IPS-15b (cell line): Measurements from ENCODE around the gene UFSP1.
"Not testable (repeated sequence)": the region's sequence is repeated elsewhere in the genome, so short reads cannot be mapped to it uniquely, and the experiment has no call there.

ENCODE experiments used
- H3K27me3 ChIP-seq: one replicate; pipeline ENCODE4 v1.6.1; 2013; ENCODE audit warnings: low read length; ENCODE audit not compliant: control insufficient read depth, insufficient read depth
- H3K36me3 ChIP-seq: one replicate; pipeline ENCODE4 v1.6.1; 2013; ENCODE audit warnings: low read length; ENCODE audit not compliant: control insufficient read depth, insufficient read depth
- H3K4me1 ChIP-seq: one replicate; pipeline ENCODE4 v1.6.1; 2013; ENCODE audit warnings: mild to moderate bottlenecking, low read length; ENCODE audit not compliant: control insufficient read depth, insufficient read depth
- H3K4me3 ChIP-seq: one replicate; pipeline ENCODE4 v1.5.1; 2013; ENCODE audit warnings: low read depth, low read length
- H3K9ac ChIP-seq: one replicate; pipeline ENCODE4 v1.6.1; 2013; ENCODE audit warnings: low read depth, mild to moderate bottlenecking, low read length
- H3K9me3 ChIP-seq: one replicate; pipeline ENCODE4 v1.6.1; 2013; ENCODE audit warnings: mild to moderate bottlenecking, low read length; ENCODE audit not compliant: control insufficient read depth, insufficient read depth

The UFSP1 gene

DNA sequence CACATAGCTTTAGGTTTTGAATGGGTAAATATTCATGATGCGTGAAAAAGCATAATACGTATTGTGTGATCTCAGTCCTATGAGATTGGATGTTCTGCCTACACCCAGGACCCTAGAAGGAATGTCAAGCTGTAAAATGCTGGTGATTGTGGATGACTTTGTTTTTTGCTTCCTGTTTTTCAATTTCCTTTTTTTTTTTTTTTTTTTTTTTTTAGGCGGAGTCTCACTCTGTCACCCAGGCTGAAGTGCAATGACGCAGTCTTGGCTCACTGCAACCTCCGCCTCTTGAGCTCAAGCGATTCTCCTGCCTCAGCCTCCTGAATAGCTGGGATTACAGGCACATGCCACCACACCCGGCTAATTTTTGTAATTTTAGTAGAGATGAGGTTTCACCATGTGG, 20.9 kb upstream of the UFSP1 start:
- not testable (repeated sequence) for H3K27me3 ChIP-seq, H3K36me3 ChIP-seq, H3K4me3 ChIP-seq, H3K9me3 ChIP-seq, H3K9ac ChIP-seq, H3K4me1 ChIP-seq

DNA sequence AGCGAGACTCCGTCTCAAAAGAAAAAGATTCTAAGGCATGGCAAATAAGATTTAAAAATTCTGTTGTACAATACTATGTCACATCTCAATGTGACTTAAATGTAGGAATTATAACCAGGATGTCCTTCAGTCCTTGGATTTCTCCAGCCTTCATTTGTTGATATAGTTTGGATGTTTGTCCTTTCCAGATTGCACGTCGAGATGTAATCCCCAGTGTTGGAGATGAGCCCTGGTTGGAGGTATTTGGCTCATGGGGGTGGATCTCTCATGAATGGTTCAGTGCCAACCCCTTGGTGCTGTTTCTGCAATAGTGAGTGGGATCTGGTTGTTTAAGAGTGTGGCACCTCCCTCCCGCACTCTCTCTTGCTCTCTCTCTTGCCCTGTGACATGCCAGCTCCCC, 19.0 kb upstream of the UFSP1 start:
- Histone ChIP-seq H3K27me3 (no peaks in the 10 kb centered on the region), H3K9me3 (no peaks in the 10 kb centered on the region), H3K4me3 (no peak overlapping the region), H3K4me1 (no peaks in the 10 kb centered on the region), H3K36me3 (no peaks in the 10 kb centered on the region), H3K9ac (no peak overlapping the region)

DNA sequence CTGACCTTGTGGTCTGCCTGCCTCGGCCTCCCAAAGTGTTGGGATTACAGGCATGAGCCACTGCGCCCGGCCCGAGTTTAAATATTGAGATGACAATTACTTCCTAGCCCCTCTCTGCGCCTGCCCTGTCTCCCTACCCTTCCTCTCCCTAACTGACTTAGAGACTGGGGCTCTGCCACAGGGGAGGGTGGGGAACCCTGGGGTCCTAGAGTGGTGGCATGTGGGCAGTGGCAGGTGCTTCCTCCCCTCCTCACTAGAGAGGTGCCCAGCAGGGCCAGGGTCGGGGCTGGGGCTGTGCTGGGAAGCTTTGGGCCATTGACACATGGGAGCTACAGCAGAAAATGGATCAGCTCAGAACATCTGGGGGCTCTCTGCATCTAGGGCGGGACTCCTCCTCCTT, 13.1 kb upstream of the UFSP1 start:
- no peaks in the 10 kb centered on the region for H3K4me1 ChIP-seq
- no peaks in the 10 kb centered on the region for H3K36me3 ChIP-seq
- peaks cover 3% of the 10 kb centered on the region for H3K27me3 ChIP-seq
- no peak overlapping the region for H3K9ac ChIP-seq
- no peak overlapping the region for H3K4me3 ChIP-seq
- no peaks in the 10 kb centered on the region for H3K9me3 ChIP-seq

GRCh38 chr7:100901921-100902332, 12.4 kb upstream of the UFSP1 start:
- Histone ChIP-seq H3K4me1 (no peaks in the 10 kb centered on the region), H3K9ac (no peak overlapping the region), H3K36me3 (no peaks in the 10 kb centered on the region), H3K9me3 (no peaks in the 10 kb centered on the region), H3K4me3 (no peak overlapping the region), H3K27me3 (peaks cover 3% of the 10 kb centered on the region)

GRCh38 chr7:100900978-100901377, 11.5 kb upstream of the UFSP1 start:
- Histone ChIP-seq H3K27me3 (peaks cover 9% of the 10 kb centered on the region), H3K9ac (no peak overlapping the region), H3K9me3 (no peaks in the 10 kb centered on the region), H3K4me1 (peaks cover 4% of the 10 kb centered on the region), H3K4me3 (no peak overlapping the region), H3K36me3 (no peaks in the 10 kb centered on the region)

DNA sequence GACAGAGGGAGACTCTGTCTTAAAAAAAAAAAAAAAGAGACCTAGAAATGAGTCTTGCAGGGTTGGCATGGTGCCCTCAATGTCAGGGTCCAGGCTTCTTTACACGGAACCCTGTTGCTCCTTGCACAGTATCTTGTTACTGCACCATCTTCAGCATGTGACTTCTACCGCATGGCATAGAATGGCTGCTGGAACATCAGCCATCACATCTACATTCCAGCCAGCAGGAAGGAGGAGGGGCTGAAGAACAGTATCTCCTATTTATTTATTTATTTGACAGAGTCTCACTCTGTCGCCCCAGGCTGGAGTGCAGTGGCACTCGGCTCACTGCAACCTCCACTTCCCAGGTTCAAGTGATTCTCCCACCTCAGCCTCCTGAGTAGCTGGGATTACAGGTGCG, 9.9 kb upstream of the UFSP1 start:
- Histone ChIP-seq H3K36me3 (no peaks in the 10 kb centered on the region), H3K4me1 (peaks cover 4% of the 10 kb centered on the region), H3K9me3 (no peaks in the 10 kb centered on the region), H3K4me3 (no peak overlapping the region), H3K27me3 (peaks cover 10% of the 10 kb centered on the region), H3K9ac (no peak overlapping the region)

DNA sequence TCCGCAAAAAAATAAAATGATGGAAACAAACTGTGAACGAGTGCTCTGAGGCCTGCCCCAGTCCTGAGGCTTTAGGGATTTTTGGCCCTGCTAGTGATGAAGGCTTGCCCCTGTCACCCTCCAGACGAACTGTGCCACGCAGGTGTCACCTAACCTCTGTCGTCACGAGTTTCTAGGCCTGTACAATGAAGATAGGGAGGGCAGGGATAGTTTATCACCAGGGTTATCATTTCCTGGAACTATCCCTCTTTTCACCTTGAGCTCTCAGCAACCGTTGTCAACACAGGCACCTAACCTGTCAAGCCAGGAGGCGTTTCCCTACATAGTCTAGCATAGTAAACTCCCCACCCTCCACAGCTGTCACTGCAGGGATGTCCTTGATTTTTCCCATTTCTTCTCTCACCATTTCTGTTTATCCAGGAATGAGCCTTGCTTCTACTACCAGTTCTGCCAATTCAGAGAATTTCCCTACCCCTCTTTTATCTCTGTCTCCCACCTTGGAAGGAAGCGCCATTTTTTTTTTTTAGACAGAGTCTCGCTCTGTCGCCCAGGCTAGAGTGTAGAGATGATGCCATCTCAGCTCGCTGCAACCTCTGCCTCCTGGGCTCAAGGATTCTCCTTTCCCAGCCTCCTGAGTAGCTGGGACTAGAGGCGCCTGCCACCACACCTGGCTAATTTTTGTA, 8.4 kb upstream of the UFSP1 start:
- Histone ChIP-seq H3K9me3 (no peaks in the 10 kb centered on the region), H3K27me3 (peaks cover 14% of the 10 kb centered on the region), H3K4me1 (peaks cover 6% of the 10 kb centered on the region), H3K9ac (no peak overlapping the region), H3K36me3 (no peaks in the 10 kb centered on the region), H3K4me3 (no peak overlapping the region)

- H3K27me3 ChIP-seq = peaks cover 14% of the 10 kb centered on the region
- H3K9me3 ChIP-seq = no peaks in the 10 kb centered on the region
- peak overlapping the region; percentile 69 for H3K4me3 ChIP-seq
- H3K36me3 ChIP-seq = peaks cover 4% of the 10 kb centered on the region
- no peak overlapping the region for H3K9ac ChIP-seq
- H3K4me1 ChIP-seq = peaks cover 6% of the 10 kb centered on the region
Observed at GRCh38 chr7:100896732-100897608, 7.5 kb upstream of the UFSP1 start.

- H3K9ac ChIP-seq = no peak overlapping the region
- peaks cover 4% of the 10 kb centered on the region for H3K36me3 ChIP-seq
- peaks cover 14% of the 10 kb centered on the region for H3K27me3 ChIP-seq
- H3K9me3 ChIP-seq = no peaks in the 10 kb centered on the region
- peak overlapping the region; percentile 69 for H3K4me3 ChIP-seq
- H3K4me1 ChIP-seq = peaks cover 9% of the 10 kb centered on the region
Observed at GRCh38 chr7:100895956-100896731, 6.6 kb upstream of the UFSP1 start.

DNA sequence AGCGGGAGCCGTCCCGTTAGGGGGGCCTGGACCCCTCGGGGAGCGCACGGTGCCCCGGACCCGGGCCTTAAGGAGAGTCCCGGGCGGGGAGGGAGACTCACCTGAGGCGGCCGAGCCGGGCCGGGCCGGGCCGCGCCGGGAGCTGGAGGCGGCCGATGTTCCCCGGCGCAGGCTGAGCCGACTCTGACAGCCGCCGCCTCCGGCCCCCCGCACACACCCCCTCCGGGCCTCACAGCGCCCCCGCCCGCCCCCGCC, 6.1 kb upstream of the UFSP1 start, which contains the start of gene ACHE:
TSS of gene ACHE (minus strand) at position 188 of the 255 bp plus-strand sequence. CDS start 1,656 bp downstream, outside the sequence.
- H3K27me3 ChIP-seq = peaks cover 14% of the 10 kb centered on the region
- no peaks in the 10 kb centered on the region for H3K9me3 ChIP-seq
- H3K9ac ChIP-seq = no peak within 1 kb of the TSS
- H3K36me3 ChIP-seq = peaks cover 4% of the 10 kb centered on the region
- H3K4me1 ChIP-seq = peaks cover 9% of the 10 kb centered on the region
- peak within 1 kb of the TSS; percentile 69 for H3K4me3 ChIP-seq

DNA sequence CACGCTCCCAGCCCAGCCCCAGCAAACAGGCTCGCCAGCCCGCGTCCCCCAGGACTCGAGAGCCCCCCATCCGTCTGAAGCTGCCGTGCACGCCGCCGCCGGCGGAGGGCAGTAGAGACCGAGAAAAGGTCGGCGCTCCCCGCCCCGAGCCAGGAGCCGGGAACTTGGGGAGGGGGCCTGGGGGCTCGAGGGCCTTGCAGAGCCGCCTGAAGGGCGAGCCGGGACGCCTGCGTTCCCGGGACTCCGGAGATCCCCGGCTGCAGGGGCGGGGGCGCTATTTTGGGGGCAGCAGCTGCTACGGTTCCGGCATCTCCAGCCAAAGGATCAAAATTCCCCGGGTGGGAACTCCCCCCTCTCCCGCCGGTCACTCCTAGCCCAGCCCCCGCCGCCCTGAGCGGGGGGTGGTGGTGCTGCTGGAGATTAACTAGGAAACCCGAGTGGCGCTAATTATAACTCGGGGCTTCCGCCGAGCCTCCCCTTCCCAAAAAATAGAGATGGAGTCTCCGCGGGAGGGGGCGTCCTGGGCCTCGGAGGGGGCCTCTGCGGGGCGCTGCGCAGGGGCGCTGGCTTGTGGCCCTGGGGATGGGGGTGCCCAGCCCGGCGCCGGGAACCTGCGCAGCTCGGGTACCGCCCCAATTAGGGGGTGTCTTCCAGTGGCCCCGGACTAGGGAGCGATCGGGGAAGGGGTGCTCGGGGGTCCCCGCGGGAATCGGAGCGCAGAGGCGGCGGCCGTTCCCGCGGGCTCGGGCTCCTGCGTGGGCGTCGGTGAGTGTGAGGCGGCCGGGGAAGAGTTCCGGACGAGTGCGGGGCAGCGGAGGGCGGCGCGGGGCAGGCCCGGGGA, 5.6 kb upstream of the UFSP1 start:
- Histone ChIP-seq H3K9me3 (no peaks in the 10 kb centered on the region), H3K4me3 (peak overlapping the region; percentile 49), H3K36me3 (peaks cover 4% of the 10 kb centered on the region), H3K9ac (no peak overlapping the region), H3K27me3 (peaks cover 14% of the 10 kb centered on the region), H3K4me1 (peaks cover 9% of the 10 kb centered on the region)
